Cardiac septum (tissue), 1 donor: ENCODE results near the gene STXBP4. TPM values are rescaled to one million over a fixed set of nuclear protein-coding genes. Genes with fewer than 3 reads are reported as not detected.

Source experiments
- DNase-seq: peaks from one replicate; pipeline ENCODE4 v3.0.0-alpha.2; 2020; ENCODE audit warnings: low spot score
- intact Hi-C: fragments of 100-400 bp; cut with DNase I; formaldehyde crosslinking; loops from one replicate; pipeline ENCODE4 v1.14.0; 2022
- total RNA-seq: library from RNA; stranded (reverse); fragmentation: NEBNext Ultra II Directional; extraction: Animal tissue kit (Norgen Biotek cat#: 25700); gene quantifications from one replicate; pipeline ENCODE4 v1.2.1, GENCODE V29; 2021
- donor health status: DM: no; HTN: no; CAD: no.

Gene STXBP4
- total RNA-seq, 1 donor from 2014 or later: 7.3 TPM

DNA sequence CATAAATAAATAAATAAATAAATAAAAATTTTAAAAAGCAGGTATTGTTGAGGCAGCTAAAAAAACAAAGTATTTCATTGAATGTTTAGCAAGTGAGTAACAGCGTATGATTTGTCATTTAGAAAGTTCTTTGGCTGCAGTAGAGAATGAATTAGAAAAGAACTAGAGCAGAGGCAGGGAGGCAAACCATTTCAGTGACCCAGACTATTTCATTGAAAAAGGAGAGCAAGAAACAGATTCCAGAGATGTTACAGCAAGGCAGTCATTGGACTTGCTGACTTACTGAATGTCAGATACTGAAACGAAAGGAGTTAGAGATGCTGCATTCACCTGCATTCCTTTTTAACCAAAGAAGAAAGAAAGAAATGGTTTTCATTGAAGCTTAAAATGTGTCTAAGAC, 190.7 kb downstream of the STXBP4 start:
- DNase-seq: no peak
- intact Hi-C loops: no loop called here

DNA sequence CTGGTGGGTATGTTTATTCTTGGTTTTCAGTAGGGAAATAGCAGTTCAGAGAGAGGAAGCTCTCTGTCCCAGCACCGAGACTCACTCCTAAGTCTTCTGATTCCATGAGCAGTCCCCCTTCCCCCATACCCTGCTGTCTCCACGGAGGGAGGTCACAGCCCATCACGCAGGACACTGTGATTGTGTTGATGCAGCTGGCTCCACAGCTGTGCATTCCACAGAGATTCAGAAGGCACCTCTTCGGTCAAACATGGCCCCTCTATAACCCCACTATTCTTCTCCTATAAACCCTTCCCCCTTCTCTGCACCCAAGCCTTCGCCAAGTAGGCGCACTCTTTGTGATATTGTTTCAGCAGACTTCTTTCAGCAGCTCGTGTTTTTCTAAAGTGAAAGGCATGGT, 191.9 kb downstream of the STXBP4 start:
- intact Hi-C loops: no loop called here

DNA sequence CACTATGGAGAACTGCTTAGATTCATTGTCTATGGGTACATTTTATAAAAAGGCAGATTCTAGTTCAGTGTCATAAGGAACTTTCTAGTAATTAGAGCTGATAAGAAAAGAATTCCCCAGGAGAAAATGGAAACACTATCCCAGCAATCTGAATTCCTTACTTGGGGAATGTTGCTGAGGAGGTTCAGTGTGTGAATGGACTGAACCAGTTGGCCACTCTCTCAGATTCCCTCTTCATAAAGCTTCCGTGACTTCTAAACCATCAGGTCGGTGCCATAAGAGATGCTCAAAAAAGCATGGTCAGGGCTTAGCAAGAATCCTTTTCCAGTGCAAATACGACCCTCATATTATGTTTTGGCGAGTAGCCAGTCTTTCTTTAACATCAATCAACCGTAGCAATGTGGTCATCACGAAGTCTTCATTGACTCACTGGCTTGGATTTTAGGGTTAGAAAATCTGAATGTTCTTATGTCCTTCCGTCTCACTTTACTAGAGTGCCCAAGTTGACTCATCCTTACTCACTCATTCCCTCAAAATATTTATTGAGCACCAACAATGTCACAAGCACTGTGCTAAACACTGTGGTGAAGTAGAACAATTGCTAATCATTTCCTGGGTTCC, 193.5 kb downstream of the STXBP4 start:
- DNase-seq: no peak
- intact Hi-C loops: no loop called here

More for the DNA sequence above, 191.9 kb downstream of the STXBP4 start:
- no peak for DNase-seq

DNA sequence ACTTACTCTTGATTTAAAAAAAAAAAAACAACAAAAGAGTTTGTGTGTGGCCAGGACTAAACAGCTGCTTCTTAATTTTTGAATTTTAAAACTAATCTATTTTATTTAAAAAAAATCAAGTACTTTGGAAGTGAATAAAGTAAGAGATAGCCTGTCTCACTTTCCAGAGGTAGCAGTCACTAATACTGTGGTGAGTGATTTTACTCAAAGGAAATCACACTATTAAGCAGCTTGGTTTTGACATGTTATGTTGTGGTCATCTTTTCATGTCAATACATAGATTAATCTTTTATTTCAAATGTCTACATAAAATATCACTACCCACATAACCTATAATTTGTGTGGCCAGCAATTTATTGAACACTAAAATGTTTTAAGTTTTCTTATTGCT, 194.0 kb downstream of the STXBP4 start:
- intact Hi-C loops: no loop called here
- DNase-seq: no peak

DNA sequence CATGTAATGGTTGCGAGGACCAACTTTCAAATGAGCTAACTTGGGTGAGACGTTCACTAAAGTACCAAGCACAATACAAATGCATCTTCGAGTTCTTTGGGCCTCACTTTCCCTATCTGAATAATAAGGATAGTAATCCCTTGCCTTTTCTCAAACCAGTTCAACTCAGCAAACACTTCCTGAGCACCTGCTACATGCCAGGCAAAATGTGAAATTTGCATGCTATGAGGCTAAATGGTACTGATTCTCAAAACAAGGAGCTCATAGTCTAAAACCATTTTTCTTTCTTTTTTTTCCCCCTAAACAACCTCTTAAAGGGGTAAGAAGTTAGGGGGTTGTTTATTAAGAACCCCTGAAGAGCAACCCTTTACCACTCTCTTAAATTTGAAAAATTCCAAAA, 194.8 kb downstream of the STXBP4 start:
- no peak for DNase-seq
- intact Hi-C loops: no loop called here

DNA sequence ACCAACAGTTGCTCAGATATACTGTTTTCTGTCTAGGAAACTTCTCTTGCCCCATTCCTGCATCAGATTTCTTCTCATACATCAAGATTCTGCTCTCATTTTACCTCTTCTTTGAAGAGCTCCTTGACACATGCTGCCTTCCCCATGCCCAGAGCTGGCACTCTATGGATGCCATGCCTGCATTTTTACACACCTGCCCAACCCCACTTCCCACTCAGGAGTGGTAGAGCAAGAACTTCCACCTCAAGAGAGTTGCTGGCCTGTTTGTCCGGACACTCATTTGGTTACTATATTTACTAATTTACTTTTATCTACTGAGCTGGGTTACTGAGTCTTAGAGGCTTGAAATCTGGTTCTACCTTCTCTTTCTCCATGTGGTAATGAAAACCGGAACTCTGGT, 197.9 kb downstream of the STXBP4 start:
- intact Hi-C loops: no loop called here
- DNase-seq: no peak

DNA sequence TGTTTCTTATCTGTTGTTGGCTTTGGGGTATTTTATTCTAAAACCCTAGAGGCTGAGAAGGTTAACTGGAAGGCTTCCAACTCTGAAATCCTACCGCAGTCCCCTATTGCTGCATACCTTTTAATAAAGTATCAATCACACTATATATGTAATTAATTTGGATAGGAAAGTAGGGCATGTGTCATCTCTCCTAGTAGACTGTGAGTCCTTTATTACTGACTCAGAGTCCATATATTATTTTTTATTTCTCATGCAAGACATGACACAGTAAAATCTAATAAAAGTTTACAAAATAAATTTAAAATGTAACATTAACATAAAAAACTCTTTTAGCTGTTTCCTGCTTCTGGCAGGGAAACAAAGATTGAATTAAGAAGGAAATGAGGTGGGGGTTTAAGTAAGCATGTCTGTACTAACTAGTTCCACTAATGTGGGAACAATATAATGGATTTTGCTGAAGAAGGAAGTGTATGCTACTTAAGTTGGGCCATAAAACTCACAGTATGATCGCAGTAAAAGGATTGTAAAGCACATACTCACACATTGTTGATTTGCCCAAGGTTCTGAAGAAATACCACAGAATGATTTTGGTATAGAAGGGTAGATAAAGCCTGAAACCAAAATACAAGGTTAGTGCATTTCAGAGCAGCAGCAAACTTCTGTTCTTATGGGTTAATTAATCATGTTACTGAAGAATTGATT, 198.6 kb downstream of the STXBP4 start:
- intact Hi-C loops: no loop called here
- DNase-seq: no peak

DNA sequence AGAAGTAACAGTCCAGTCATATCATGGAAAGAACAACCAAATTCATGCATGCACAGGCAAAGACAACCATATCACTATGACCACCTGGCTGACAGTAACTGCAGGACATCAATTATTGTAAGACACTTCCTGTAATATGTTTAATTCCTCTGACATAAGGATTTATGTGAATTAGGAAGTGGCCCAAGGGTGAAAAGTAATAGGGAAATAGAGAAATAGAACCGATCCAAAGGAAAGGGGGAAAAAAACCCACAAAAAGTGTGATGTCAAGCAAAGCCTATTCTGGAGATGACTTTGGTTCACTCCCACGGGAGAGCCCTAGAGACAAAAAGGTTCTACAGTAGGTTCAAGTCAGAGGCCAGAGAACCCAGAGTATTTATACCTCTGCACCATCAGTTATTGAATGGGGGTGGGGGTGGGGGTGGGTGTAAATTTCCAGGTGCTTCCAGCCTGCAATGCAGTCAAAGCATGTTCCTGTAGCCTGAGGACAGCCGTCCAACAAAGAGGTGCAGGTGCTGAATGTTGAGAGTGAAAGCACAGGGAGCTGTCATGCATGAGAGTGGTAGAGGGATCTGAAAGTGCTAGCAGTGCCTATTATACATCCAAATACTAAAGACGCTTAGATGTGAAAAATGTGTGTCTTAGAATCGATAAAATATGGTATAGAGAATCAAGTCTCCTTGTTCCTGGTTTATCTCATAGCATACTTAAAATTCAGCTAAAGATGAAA, 200.6 kb downstream of the STXBP4 start:
- intact Hi-C loops: no loop called here
- no peak for DNase-seq

DNA sequence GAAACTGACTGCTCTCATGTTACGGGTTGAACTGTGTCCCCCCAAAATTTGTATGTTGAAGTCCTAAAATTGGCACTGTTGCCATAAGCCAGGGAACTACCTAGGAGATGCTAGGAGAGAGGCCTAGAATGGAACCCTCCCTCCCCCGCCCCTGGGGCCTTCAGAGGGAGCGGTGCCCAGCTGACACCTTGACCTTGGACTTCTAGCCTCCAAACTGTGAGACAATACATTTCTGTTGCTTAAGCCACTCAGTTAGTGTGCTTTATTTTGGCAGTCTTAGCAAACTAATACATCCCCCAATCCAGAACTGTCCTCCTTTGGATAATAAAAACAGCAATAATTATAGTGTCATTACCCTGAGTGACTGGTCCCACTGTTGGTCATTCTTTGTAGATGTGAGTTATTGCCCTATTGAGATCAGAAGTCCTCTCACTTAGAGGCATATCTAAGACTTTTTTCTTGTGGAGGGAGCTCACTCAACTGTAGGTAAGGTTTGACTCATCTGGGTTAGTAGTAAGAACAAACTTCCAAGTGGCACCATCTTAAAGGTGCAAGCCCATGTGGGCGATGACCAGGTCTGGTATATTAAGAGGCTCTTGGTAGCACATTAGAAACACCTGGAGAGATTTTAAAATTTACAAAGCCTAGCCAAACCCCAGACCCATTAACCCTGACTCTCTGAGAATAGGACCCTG, 203.2 kb downstream of the STXBP4 start:
- no peak for DNase-seq
- intact Hi-C loops: no loop called here

DNA sequence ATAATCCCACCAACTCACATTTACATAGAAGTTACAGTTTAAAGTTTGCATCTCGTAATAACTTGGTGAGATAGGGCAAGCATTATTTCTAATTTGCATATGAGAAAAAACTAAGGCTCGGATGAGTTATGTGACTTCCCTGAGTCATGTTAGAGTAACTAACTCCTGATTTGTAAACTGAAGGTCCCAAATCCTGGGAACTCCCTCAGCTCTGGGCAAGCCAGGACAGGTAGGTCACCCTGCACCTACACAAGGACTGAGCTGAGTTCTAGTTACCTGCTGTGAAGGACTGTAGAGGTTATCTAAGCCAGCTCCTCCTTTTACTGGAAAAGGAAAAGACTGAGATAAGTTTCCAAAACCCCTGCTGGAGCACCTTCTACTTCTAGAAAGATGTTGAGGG, 204.0 kb downstream of the STXBP4 start:
- no peak for DNase-seq
- intact Hi-C loops: no loop called here

DNA sequence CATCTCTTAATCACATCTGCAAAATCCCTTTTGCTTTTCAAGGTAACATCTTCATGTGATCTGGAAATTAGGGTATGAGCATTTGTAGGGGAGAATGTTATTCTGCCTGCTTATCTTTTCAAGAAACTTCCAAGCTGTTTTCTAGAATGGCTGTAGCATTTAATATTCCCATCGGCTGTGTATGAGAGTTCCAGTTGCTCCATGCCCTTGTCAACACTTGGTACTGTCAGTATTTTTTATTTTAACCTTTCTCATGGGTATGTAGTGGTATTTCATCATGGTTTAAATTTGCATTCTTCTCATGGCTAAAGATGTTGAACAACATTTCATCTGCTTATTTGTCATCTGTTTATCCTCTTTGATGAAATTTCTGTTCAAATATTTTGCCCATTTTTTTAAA, 205.6 kb downstream of the STXBP4 start:
- intact Hi-C loops: no loop called here
- DNase-seq: no peak

DNA sequence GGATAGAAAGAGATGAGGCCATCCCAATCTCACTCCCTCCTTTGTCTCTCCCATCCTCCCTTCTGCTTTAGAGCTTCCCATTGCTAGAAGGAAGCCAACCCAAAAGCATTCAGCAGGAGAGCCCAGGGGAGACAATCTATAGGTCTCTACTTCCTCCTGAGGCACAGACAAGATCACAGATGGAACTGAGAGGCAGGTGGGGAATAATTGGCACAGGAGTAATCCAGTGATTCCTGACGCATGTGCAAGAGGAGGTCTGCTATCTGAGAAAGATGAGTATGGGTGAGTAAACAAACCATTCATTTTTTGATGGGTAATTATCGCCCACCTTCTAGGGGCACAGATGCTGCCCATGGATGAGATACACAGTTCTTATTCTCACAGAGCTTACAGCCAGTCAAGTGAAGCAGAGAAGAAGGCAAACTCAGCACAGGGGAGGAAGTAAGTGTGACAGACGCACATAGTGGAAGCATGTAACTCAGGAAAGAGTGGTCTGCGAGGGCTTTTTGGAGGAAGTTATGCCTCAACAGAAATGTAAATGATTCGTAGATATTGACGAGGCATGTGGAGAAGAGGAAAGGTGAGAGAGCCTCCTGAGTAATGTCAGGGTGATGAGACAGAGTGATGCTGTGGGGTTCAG, 207.3 kb downstream of the STXBP4 start:
- DNase-seq: no peak
- intact Hi-C loops: no loop called here

DNA sequence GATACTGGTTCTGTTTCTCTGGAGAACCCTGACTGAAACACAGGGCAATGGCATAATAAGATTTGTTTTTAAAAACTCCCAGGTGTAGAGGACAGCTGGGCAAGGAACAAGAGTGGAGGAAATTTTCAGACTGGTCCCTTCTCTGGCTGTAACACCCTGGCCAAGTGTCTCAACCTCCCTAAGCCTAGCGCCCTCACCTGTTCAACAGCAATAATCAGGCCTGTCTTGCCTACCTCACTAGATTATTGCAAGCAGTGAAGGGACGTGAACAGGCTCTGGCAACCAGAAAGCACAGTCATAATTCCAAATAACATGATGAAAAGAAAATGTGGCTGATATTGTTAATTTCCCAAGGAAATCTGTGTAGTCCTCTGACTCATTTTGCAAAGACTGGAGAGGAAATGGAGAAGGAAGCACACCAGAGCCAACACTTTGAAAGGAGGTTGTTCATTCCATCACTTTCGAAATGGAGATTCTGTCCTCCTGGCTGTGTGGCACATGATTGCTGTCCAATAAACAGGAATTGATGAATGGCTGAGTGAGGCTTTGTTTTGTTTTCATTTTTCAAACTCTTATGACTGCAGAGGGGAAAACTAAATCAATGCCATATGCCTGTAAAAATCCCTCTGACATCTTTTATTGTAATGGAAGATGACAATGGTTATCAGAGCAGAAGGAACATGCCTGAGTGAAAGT, 208.7 kb downstream of the STXBP4 start:
- intact Hi-C loops: no loop called here
- DNase-seq: no peak

DNA sequence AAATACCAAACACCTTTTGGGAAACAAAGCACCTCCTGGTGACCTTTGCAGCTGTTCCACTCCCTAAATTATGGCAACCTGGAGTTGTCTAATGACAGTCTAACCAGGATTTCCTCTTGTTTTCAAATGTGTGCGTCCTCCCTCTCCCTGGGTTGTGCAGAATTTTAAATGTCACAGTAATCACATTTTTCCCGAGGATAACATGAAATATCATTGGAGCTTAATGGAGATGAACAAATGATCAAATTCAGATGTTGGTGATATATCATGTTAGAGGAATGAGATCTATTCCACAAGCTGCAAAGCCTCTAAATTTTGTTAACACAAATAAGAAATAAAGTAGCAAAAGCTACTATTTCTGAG, 209.3 kb downstream of the STXBP4 start:
- intact Hi-C loops: no loop called here
- DNase-seq: no peak

DNA sequence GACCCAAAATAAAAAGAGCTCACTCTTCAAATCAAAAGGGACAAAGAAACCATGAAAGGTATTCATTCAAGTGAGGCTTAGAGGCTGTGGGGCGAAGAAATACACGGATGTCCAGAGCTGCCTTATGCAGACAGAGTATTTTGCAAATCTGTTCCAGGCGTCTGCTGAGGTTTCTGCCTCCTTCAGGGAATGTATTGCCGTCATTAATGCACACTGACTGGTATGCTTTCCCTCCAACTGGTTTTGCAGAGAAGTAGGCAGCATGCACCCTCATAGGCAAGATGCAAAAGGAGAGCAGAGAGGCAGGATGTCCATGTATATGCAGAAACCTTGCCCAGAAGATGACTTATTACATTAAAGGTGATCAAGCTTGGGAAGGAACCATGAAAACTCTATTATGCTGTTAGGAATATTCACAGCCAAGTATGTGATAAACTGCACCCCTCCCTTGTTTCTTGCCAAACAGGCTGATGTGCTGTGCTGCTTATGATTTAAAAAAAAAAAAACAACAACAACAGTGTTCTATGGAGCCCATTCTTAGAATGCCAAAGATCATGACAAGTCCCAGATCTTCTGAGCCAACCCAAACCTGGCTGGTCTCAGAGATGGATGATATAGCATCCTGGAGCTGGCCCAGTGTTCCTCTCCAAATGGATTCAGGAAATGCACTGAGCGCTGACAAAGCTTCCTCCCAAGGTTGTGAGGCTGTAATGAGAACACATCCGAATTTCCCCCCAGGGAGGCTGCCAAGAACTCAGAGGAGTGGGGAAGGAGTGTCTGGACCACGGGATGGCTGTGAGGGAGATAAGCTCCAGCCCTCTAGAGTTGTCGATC, 218.6 kb downstream of the STXBP4 start:
- no peak for DNase-seq
- intact Hi-C loops: no loop called here

DNA sequence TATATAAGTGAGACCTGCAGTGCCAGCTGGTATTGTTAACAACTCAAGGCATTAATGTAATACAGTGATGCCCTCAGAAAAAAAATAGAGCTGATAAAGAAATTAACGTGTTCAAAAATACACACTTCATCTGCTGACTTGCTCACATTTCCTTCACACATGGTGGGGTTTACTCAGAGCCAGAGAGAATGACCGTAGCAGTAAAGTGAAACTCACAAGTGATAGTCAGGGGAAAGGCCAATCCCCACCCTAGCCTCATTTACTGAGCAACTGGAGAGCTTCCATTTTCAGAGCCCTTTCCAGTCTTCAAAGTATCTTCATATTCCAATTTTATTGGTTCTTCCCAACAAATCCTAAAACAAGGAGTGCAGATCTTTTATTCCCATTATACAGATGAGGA, 222.2 kb downstream of the STXBP4 start:
- intact Hi-C loops: no loop called here
- no peak for DNase-seq

DNA sequence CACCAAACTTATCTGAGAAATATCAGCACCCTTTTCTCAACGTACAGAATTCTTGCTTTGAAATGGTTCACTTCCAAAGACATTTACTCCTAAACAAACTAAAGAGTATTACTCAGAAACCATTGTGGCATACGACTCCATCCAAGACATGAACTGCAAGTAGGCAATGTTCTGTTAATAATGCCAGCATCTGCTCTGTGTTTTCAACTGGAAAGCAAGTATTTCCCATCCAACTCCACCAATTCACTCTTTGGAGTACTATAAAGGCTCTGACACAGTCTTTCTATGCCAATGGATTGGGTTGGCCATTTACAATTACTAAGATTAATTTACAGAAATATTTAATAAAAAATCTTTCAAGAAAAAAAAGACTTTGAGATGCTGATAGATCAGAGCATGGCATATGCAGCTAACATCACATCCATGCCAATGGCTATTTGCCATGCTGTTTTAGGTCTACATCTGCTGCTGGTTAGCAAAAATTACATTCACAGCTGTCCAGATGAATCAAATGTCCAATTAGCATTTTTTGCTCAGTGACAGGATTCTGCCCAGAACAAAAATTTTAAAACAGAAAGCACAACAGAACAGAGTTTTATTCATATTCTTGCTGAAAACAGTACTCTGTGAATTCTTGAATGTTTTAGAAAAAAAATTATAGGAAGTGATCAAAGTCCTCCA, 230.3 kb downstream of the STXBP4 start:
- intact Hi-C loops: no loop called here
- DNase-seq: no peak

DNA sequence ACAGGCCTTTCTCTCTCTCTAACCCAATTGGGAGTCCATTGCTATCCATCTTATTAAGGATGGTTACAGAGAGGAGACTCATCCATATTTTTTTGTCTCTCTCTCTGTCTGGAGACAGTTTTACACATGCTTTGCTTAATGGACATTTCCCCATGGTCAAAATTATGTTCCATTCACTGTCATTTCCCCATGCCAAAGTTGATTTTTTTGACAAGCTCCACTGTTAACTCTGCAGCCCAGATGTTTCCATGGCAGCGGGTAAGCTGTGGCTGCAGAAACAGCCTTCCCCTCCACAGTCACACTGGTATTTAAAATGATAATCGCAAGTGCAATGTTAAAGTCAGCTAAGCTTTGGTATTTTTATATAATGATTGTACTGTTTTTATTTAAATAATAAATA, 232.3 kb downstream of the STXBP4 start:
- DNase-seq: no peak
- intact Hi-C loops: no loop called here
